ENCODE data around the gene TGFBR2.

DNA sequence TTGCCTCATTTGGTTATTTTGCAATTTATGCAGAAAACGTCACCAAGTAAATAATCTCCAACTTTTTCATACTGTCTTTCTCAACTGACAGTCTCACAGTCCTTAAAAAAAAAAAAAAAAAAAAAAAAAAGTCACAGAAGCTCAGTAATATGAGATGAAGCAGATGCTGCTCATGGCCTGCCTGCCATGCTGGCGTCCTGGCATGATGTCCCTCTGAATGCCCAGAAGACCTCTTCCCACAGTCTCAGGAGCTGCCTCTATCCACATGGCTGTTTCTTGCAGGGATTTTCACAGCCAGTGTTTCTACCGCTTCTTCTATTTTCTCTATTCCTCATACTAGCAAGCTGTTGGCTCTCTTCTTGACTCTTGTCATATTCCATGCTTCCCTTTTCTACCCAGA is 87.7 kb downstream of the TGFBR2 start:
- TF ChIP-seq CTCF (IDR thresholded peaks at IDR 0.05; ENCODE audit: low read depth, low read length) (no peak), EZH2phosphoT487 (IDR thresholded peaks at IDR 0.05; ENCODE audit: low read depth) (no peak)
